Activated T-cell treated with anti-CD3 and anti-CD28 coated beads for 48 hours (primary cell): ENCODE results near the gene YAE1.
A peak's percentile ranks its signal among the peaks of the same experiment; 100 is the strongest.

Experiments
- DNase-seq: peaks from one replicate; pipeline ENCODE4 v3.0.0-alpha.2; 2020; ENCODE audit warnings: low read depth

YAE1 gene

GRCh38 chr7:39608278-39608677, 42.1 kb downstream of the YAE1 start:
- DNase-seq, result no peak

- DNase-seq, result peak; percentile 17
Measured at GRCh38 chr7:39609113-39609934, 43.1 kb downstream of the YAE1 start.

GRCh38 chr7:39609935-39610263, 43.7 kb downstream of the YAE1 start:
- no peak for DNase-seq

GRCh38 chr7:39613577-39613976, 47.4 kb downstream of the YAE1 start:
- DNase-seq, result no peak

GRCh38 chr7:39614299-39614698, 48.1 kb downstream of the YAE1 start:
- no peak for DNase-seq

GRCh38 chr7:39615350-39615975, 49.3 kb downstream of the YAE1 start:
- DNase-seq, result no peak

- DNase-seq, result no peak
Measured at GRCh38 chr7:39616138-39616537, 49.9 kb downstream of the YAE1 start.

- DNase-seq, result no peak
Measured at GRCh38 chr7:39617005-39617404, 50.8 kb downstream of the YAE1 start.

GRCh38 chr7:39618868-39619267, 52.7 kb downstream of the YAE1 start:
- DNase-seq, result no peak

- no peak for DNase-seq
Measured at GRCh38 chr7:39620486-39620885, 54.3 kb downstream of the YAE1 start.

GRCh38 chr7:39621261-39621660, 55.1 kb downstream of the YAE1 start:
- DNase-seq, result no peak

GRCh38 chr7:39621784-39622411, 55.7 kb downstream of the YAE1 start:
- no peak for DNase-seq
